GM19099 (cell line): ENCODE data around the gene KRT73.

Source experiments
- POLR2A ChIP-seq: IDR thresholded peaks from 3 replicates; pipeline ENCODE4 v1.6.1; 2011; ENCODE audit warnings: low read depth; ENCODE audit not compliant: insufficient read length; ENCODE audit errors: extremely low read depth

Gene KRT73

GRCh38 chr12:52602552-52602951, 15.8 kb downstream of the KRT73 start:
- no peak for TF ChIP-seq POLR2A

- TF ChIP-seq POLR2A: no peak
Observed at GRCh38 chr12:52601671-52602070, 16.7 kb downstream of the KRT73 start.

GRCh38 chr12:52600941-52601481, 17.3 kb downstream of the KRT73 start, which contains the start of gene KRT72:
Gene KRT72, minus strand, starts transcription at chr12:52601463. Its CDS starts 11 bp downstream, at chr12:52601452.
- TF ChIP-seq POLR2A: no peak

GRCh38 chr12:52600475-52600874, 17.9 kb downstream of the KRT73 start:
- TF ChIP-seq POLR2A: no peak

- no peak for TF ChIP-seq POLR2A
Observed at GRCh38 chr12:52600071-52600470, 18.3 kb downstream of the KRT73 start.

- TF ChIP-seq POLR2A: no peak
Observed at GRCh38 chr12:52598966-52599365, 19.4 kb downstream of the KRT73 start.

GRCh38 chr12:52591521-52591920, 26.8 kb downstream of the KRT73 start:
- no peak for TF ChIP-seq POLR2A

GRCh38 chr12:52590021-52590420, 28.3 kb downstream of the KRT73 start:
- TF ChIP-seq POLR2A: no peak

- no peak for TF ChIP-seq POLR2A
Observed at GRCh38 chr12:52587563-52587962, 30.8 kb downstream of the KRT73 start.

- no peak for TF ChIP-seq POLR2A
Observed at GRCh38 chr12:52585946-52586345, 32.4 kb downstream of the KRT73 start.

GRCh38 chr12:52585066-52585465, 33.3 kb downstream of the KRT73 start:
- no peak for TF ChIP-seq POLR2A

GRCh38 chr12:52584156-52584682, 34.1 kb downstream of the KRT73 start:
- no peak for TF ChIP-seq POLR2A

- no peak for TF ChIP-seq POLR2A
Observed at GRCh38 chr12:52582971-52583456, 35.3 kb downstream of the KRT73 start.

- TF ChIP-seq POLR2A: no peak
Observed at GRCh38 chr12:52582486-52582885, 35.9 kb downstream of the KRT73 start.

- TF ChIP-seq POLR2A: no peak
Observed at GRCh38 chr12:52581481-52581880, 36.9 kb downstream of the KRT73 start.

- TF ChIP-seq POLR2A: no peak
Observed at GRCh38 chr12:52581066-52581465, 37.3 kb downstream of the KRT73 start.

- TF ChIP-seq POLR2A: no peak
Observed at GRCh38 chr12:52580496-52580895, 37.9 kb downstream of the KRT73 start.
